Vagina (tissue), 2 donors: ENCODE results near the gene KIF3C.

Experiments
- CTCF ChIP-seq, 3 experiments: fragments of 450-650 bp in 2 of 3; fragments of 200-600 bp in 1 of 3; sonication (generic) in 1 of 3; IDR thresholded peaks; one replicate each; pipeline ENCODE4 v1.5.1; 2017 to 2019; ENCODE audit warnings: antibody characterized with exemption in 3 of 3, mild to moderate bottlenecking in 2 of 3, moderate library complexity in 2 of 3
- POLR2A ChIP-seq, 2 donors: fragments of 450-650 bp; IDR thresholded peaks; one replicate each; pipeline ENCODE4 v1.6.1; 2017; ENCODE audit warnings: antibody characterized with exemption in 2 of 2, mild to moderate bottlenecking in 2 of 2, moderate library complexity in 2 of 2
- POLR2AphosphoS5 ChIP-seq, 2 donors: sonication (generic); formaldehyde crosslinking; IDR thresholded peaks; one replicate each; pipeline ENCODE4 v1.9.0; 2017; ENCODE audit warnings: antibody characterized with exemption in 2 of 2, mild to moderate bottlenecking in 2 of 2, low read depth in 1 of 2; ENCODE audit not compliant: insufficient read depth in 1 of 2

- TF ChIP-seq POLR2AphosphoS5 (IDR thresholded peaks at IDR 0.05; ENCODE audit: insufficient read depth in 1 of 2, low read depth in 1 of 2) (no peak), CTCF (IDR thresholded peaks at IDR 0.05) (no peak), POLR2A (IDR thresholded peaks at IDR 0.05) (no peak)
Measured at GRCh38 chr2:25922501-25922900, 59.8 kb downstream of the KIF3C start.
